KBM-7 (cell line): ENCODE data around the gene HES7.
A peak's percentile ranks its signal among the peaks of the same experiment; 100 is the strongest.

Experiments
- DNase-seq: peaks from one replicate; pipeline ENCODE4 v3.0.0-alpha.2; 2015
- in situ Hi-C: fragments of 300-500 bp; cut with MboI; formaldehyde crosslinking; loops from 2 replicates; pipeline ENCODE4 v1.14.3; 2020; ENCODE audit warnings: low sequenced_read_pairs, low pct_unique_long_range_greater_than_20kb, mixed read lengths

HES7 gene

GRCh38 chr17:8156246-8156992 is 32.5 kb upstream of the HES7 start:
- peak; percentile 100 for DNase-seq
- in situ Hi-C loops: no loop called here

GRCh38 chr17:8155996-8156245 is 32.0 kb upstream of the HES7 start:
- DNase-seq: no peak
- in situ Hi-C loops: no loop called here

- no peak for DNase-seq
- in situ Hi-C loops: no loop called here
Measured at GRCh38 chr17:8155231-8155995, 31.5 kb upstream of the HES7 start.

- no peak for DNase-seq
- in situ Hi-C loops: no loop called here
Measured at GRCh38 chr17:8154608-8155155, 30.8 kb upstream of the HES7 start.

- in situ Hi-C loops: no loop called here
Measured at GRCh38 chr17:8153957-8154607, 30.2 kb upstream of the HES7 start.

GRCh38 chr17:8153525-8153956 is 29.6 kb upstream of the HES7 start:
- DNase-seq: peak; percentile 51
- in situ Hi-C loops: no loop called here

More at GRCh38 chr17:8153957-8154607, 30.2 kb upstream of the HES7 start:
- DNase-seq: peak; percentile 96

GRCh38 chr17:8153031-8153451 is 29.1 kb upstream of the HES7 start:
- DNase-seq: no peak

GRCh38 chr17:8152112-8152775 is 28.3 kb upstream of the HES7 start, which contains the start of gene PER1:
PER1 (minus strand) TSS chr17:8152404; CDS start chr17:8150706, 1,698 bp downstream.
- in situ Hi-C loops: no loop called here

More at GRCh38 chr17:8153031-8153451, 29.1 kb upstream of the HES7 start:
- in situ Hi-C loops: no loop called here

GRCh38 chr17:8151641-8152111 is 27.8 kb upstream of the HES7 start:
- peak; percentile 62 for DNase-seq
- in situ Hi-C loops: no loop called here

More at GRCh38 chr17:8152112-8152775, 28.3 kb upstream of the HES7 start, which contains the start of gene PER1:
- DNase-seq: peak; percentile 93

GRCh38 chr17:8151120-8151640 is 27.3 kb upstream of the HES7 start:
- peak; percentile 92 for DNase-seq
- in situ Hi-C loops: no loop called here

- in situ Hi-C loops: no loop called here
- DNase-seq: no peak
Measured at GRCh38 chr17:8150194-8151119, 26.6 kb upstream of the HES7 start.

- no peak for DNase-seq
- in situ Hi-C loops: no loop called here
Measured at GRCh38 chr17:8149419-8150193, 25.7 kb upstream of the HES7 start.

- no peak for DNase-seq
- in situ Hi-C loops: no loop called here
Measured at GRCh38 chr17:8148560-8148959, 24.7 kb upstream of the HES7 start.

GRCh38 chr17:8147805-8148404 is 24.0 kb upstream of the HES7 start:
- DNase-seq: no peak
- in situ Hi-C loops: no loop called here

GRCh38 chr17:8147141-8147804 is 23.4 kb upstream of the HES7 start:
- DNase-seq: no peak
- in situ Hi-C loops: no loop called here

GRCh38 chr17:8146381-8147140 is 22.7 kb upstream of the HES7 start:
- DNase-seq: no peak
- in situ Hi-C loops: no loop called here
